HG03066 (cell line): Measurements from ENCODE around the gene IL22RA1.

Experiments used
- ATAC-seq: cut with Tn5 transposase; IDR thresholded peaks from one replicate; pipeline ENCODE4 v1.9.1; 2021; ENCODE audit warnings: low read depth; ENCODE audit not compliant: unreplicated experiment

The IL22RA1 gene

GRCh38 chr1:24167008-24167407, 24.1 kb upstream of the IL22RA1 start:
- ATAC-seq = no peak

- ATAC-seq = no peak
These were observed 22.6 kb upstream of the IL22RA1 start for GRCh38 chr1:24165500-24165899.

- ATAC-seq = no peak
These were observed 21.1 kb upstream of the IL22RA1 start for GRCh38 chr1:24164004-24164403.

- no peak for ATAC-seq
These were observed 19.3 kb upstream of the IL22RA1 start for GRCh38 chr1:24162201-24162600.

- no peak for ATAC-seq
These were observed 18.3 kb upstream of the IL22RA1 start for GRCh38 chr1:24161270-24161669.

- ATAC-seq = no peak
These were observed 16.4 kb upstream of the IL22RA1 start for GRCh38 chr1:24159366-24159765.

- ATAC-seq = no peak
These were observed 15.1 kb upstream of the IL22RA1 start for GRCh38 chr1:24157918-24158481.

GRCh38 chr1:24156542-24157260, 13.8 kb upstream of the IL22RA1 start:
- no peak for ATAC-seq

- no peak for ATAC-seq
These were observed 12.3 kb upstream of the IL22RA1 start for GRCh38 chr1:24155011-24155782.

- ATAC-seq = no peak
These were observed 11.3 kb upstream of the IL22RA1 start for GRCh38 chr1:24154215-24154614.

GRCh38 chr1:24152631-24153494, 9.9 kb upstream of the IL22RA1 start:
- ATAC-seq = no peak

- no peak for ATAC-seq
These were observed 8.2 kb upstream of the IL22RA1 start for GRCh38 chr1:24151175-24151533.

- no peak for ATAC-seq
These were observed 7.6 kb upstream of the IL22RA1 start for GRCh38 chr1:24150234-24151174.

- no peak for ATAC-seq
These were observed 6.9 kb upstream of the IL22RA1 start for GRCh38 chr1:24149866-24150233.

GRCh38 chr1:24147816-24148215, 4.9 kb upstream of the IL22RA1 start:
- ATAC-seq = no peak

- ATAC-seq = no peak
These were observed 4.3 kb upstream of the IL22RA1 start for GRCh38 chr1:24147194-24147593.

- ATAC-seq = no peak
These were observed 1.5 kb downstream of the IL22RA1 start for GRCh38 chr1:24141311-24141997.

- no peak for ATAC-seq
These were observed 2.2 kb downstream of the IL22RA1 start for GRCh38 chr1:24140741-24141181.

- no peak for ATAC-seq
These were observed 3.0 kb downstream of the IL22RA1 start for GRCh38 chr1:24139841-24140425.
